Heart left ventricle (tissue), 16 donors: ENCODE data around the gene CCL7. TPM values are rescaled to one million over a fixed set of nuclear protein-coding genes. Genes with fewer than 3 reads are reported as not detected.

ENCODE experiments used
- ATAC-seq, 4 donors: fragments of 200-7000 bp; cut with Tn5 transposase; one replicate each; pipeline ENCODE4 v1.9.1; 2020 to 2022; ENCODE audit warnings: moderate library complexity in 4 of 4, mild to moderate bottlenecking in 3 of 4, moderate number of reproducible peaks in 1 of 4
- DNase-seq, 5 donors: peaks; one replicate each; pipeline ENCODE4 v3.0.0-alpha.2; 2020
- H3K27ac ChIP-seq, 12 donors: fragments of 200-600 bp; sonication (generic) in 4 of 12; one replicate each; pipeline versions ENCODE4 v1.5.0 to v1.8.0; 2016 to 2022; ENCODE audit warnings: mild to moderate bottlenecking in 2 of 12
- H3K27me3 ChIP-seq, 9 donors: fragments of 200-600 bp; sonication (generic) in 2 of 9; one replicate each; pipeline versions ENCODE4 v1.5.1 to v1.8.0; 2016 to 2022; ENCODE audit warnings: mild to moderate bottlenecking in 3 of 9
- H3K36me3 ChIP-seq, 9 donors: fragments of 200-600 bp; sonication (generic) in 2 of 9; one replicate each; pipeline versions ENCODE4 v1.5.0 to v1.8.0; 2018 to 2022; ENCODE audit warnings: mild to moderate bottlenecking in 2 of 9
- H3K4me1 ChIP-seq, 12 donors: fragments of 200-600 bp; sonication (generic) in 4 of 12; one replicate each; pipeline versions ENCODE4 v1.5.0 to v1.8.0; 2016 to 2022; ENCODE audit warnings: mild to moderate bottlenecking in 3 of 12
- H3K4me3 ChIP-seq, 12 donors: fragments of 200-600 bp; sonication (generic) in 4 of 12; one replicate each; pipeline versions ENCODE4 v1.5.0 to v1.8.0; 2017 to 2022; ENCODE audit warnings: mild to moderate bottlenecking in 9 of 12, moderate library complexity in 4 of 12
- H3K9me3 ChIP-seq, 12 donors: fragments of 200-600 bp; sonication (generic) in 4 of 12; one replicate each; pipeline versions ENCODE4 v1.5.0 to v1.8.0; 2016 to 2022; ENCODE audit warnings: mild to moderate bottlenecking in 1 of 12
- CTCF ChIP-seq, 12 donors: fragments of 200-600 bp; sonication (generic) in 4 of 12; IDR thresholded peaks; one replicate each; pipeline versions ENCODE4 v1.5.0 to v1.8.0; 2018 to 2022; ENCODE audit warnings: antibody characterized with exemption in 12 of 12, mild to moderate bottlenecking in 5 of 12
- POLR2A ChIP-seq, 2 donors: fragments of 450-650 bp; IDR thresholded peaks; one replicate each; pipeline ENCODE4 v1.6.1; 2017; ENCODE audit warnings: antibody characterized with exemption in 2 of 2, mild to moderate bottlenecking in 2 of 2, moderate library complexity in 2 of 2
- WGBS, 4 donors: extraction: QIAGEN DNeasy Blood & Tissue Kit in 2 of 4; methylation state at CpG; one replicate each; pipeline versions ENCODE4 v1.1.5 to v1.1.7; 2013 to 2018; 5-methylcytosine and 5-hydroxymethylcytosine counted together
- intact Hi-C, 10 donors: fragments of 100-400 bp; cut with DNase I; formaldehyde crosslinking; loops; one replicate each; pipeline versions ENCODE4 v1.11.1 to v1.14.2; 2022
- polyA plus RNA-seq, 2 donors: library from polyadenylated mRNA; stranded (reverse); fragments of 200-250 nt; gene quantifications; one replicate each; pipeline ENCODE4 v1.2.3, GENCODE V29; 2013
- total RNA-seq, 9 donors: library from RNA; depleted of rRNA in 2 of 9; stranded (reverse); fragments of >200 nt in 2 of 9; fragmentation: NEBNext Ultra II Directional in 3 of 9; extraction: Animal tissue kit (Norgen Biotek cat#: 25700) in 3 of 9; gene quantifications; one replicate each; pipeline versions ENCODE4 v1.1.0 to v1.2.4, GENCODE V29; 2016 to 2023
- donor health status: ischemic (EF 13 %, LVEDD 7.1; RV severe dilation, severe dysfunction).
- donor health status: healthy with polysubstance abuse.
- donor health status: DM: no; HTN: yes; CAD: no.
- donor health status: DM: no; HTN: no; CAD: no.
- donor health status: ischemic (EF 25% LVEDD 6.9; RV normal size, moderate dysfunction).
- donor health status: ischemic (EF 25% LVEDD 5.7; RV mildly dilated, moderate dysfunction).
- donor health status: healthy.
- donor health status: DM: yes; HTN: yes; CAD: no.
- donor health status: ischemic (EF 35%, LVEDD 5.7; RV mildly dilated, moderate dysfunction).
- donor health status: nonischemic (EF 11% LVEDD 7.7; RV severe dilation, severe dysfunction).
- donor health status: DM: yes; HTN: yes; CAD: no.
- donor health status: PGD.
- donor health status: ischemic (EF 29% LVEDD 5.4; RV normal size, mild dysfunction).
- donor health status: nonischemic (EF 23%, LVEDD 6.1; RV moderate dilation, normal function).

The CCL7 gene
- total and polyA plus RNA-seq, 11 donors, result 0.36 to 3.4 TPM; not detected in 9

DNA sequence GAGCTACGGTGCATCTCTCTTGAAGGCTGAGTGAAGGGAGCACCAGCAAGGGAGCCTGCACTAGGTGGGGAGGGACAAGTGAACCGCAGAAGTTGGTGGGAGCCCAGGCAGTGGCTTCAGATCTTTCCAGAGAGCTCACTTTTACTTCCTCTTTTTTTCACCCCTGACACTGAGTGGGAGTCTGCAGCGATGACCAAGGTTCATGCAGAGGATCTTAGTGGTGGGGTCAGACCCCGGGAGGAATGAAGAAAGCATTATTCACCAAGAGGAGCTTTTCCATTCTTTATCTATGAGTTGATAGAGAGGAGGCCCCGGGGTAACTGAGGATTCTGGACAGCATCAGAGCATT, 18.0 kb upstream of the CCL7 start:
- Histone ChIP-seq H3K36me3 (peaks cover 0 to 13% (median 0%) of the 10 kb centered on the region in 9 donors), H3K4me3 (no peak overlapping the region), H3K27me3 (no peaks in the 10 kb centered on the region), H3K27ac (peak overlapping the region; percentile 31 to 94 (median 84)), H3K4me1 (peaks cover 23 to 93% (median 78%) of the 10 kb centered on the region in 12 donors), H3K9me3 (no peaks in the 10 kb centered on the region)
- intact Hi-C loops, result loop anchor here in 6 of 10 donors (1.0 to 10.0 kb wide), 6 partner anchors 17 to 55 kb away; no protein-coding TSS in a partner anchor
- peak in 1 of 5 donors; percentile 56 for DNase-seq
- 24 to 38% (median 31%) methylated on average over 5 of the region's 5 CpGs for WGBS, 4 donors
- no peak for TF ChIP-seq CTCF (IDR thresholded peaks at IDR 0.05)
- TF ChIP-seq POLR2A (IDR thresholded peaks at IDR 0.05), result peak in 1 of 2 donors; percentile 2
- ATAC-seq, result peak in 3 of 4 donors; percentile 17 to 40 (median 35)

- ATAC-seq, result peak; percentile 82 to 92 (median 90)
- TF ChIP-seq POLR2A (IDR thresholded peaks at IDR 0.05) (peak in 1 of 2 donors; percentile 11), CTCF (IDR thresholded peaks at IDR 0.05) (no peak)
- WGBS, 4 donors, result 0 to 10% (median 5%) methylated on average over 6 of the region's 6 CpGs
These were observed 17.4 kb upstream of the CCL7 start for GRCh38 chr17:34252444-34253138.

DNA sequence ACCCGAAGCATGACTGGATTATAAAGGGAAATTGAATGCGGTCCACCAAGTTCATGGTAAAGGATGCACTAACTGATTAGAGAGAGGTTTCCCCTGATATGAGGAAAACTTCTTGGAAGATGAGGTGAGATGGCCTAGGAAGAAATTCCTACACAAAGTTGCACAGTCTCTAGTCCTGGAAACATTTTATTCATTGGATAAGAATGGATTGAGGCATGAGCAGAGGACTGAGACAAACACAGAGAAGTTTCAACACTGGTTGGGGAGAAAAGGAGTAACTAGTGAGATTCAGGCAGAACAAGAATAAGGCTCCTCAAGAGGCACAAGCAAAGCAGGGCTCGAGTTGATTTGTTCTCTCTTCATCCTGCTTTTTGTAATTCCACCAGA, 16.9 kb upstream of the CCL7 start:
- 60 to 72% (median 65%) methylated on average over 3 of the region's 3 CpGs for WGBS, 4 donors
- Histone ChIP-seq H3K9me3 (no peaks in the 10 kb centered on the region), H3K27me3 (no peaks in the 10 kb centered on the region), H3K27ac (peak overlapping the region; percentile 31 to 94 (median 84)), H3K4me3 (no peak overlapping the region), H3K4me1 (peaks cover 23 to 86% (median 78%) of the 10 kb centered on the region in 12 donors), H3K36me3 (peaks cover 0 to 13% (median 0%) of the 10 kb centered on the region in 9 donors)
- TF ChIP-seq POLR2A (IDR thresholded peaks at IDR 0.05) (no peak), CTCF (IDR thresholded peaks at IDR 0.05) (no peak)
- intact Hi-C loops, result loop anchor here in 6 of 10 donors (2.0 to 10.0 kb wide), 5 partner anchors 48 to 54 kb away; no protein-coding TSS in a partner anchor
- ATAC-seq (no peak), DNase-seq (no peak)

More at GRCh38 chr17:34252444-34253138, 17.4 kb upstream of the CCL7 start:
- no peaks in the 10 kb centered on the region for H3K9me3 ChIP-seq
- peak overlapping the region; percentile 31 to 94 (median 84) for H3K27ac ChIP-seq
- peaks cover 23 to 89% (median 78%) of the 10 kb centered on the region in 12 donors for H3K4me1 ChIP-seq
- intact Hi-C loops, result loop anchor here in 6 of 10 donors (1.0 to 10.0 kb wide), 6 partner anchors 17 to 54 kb away; no protein-coding TSS in a partner anchor
- no peak overlapping the region for H3K4me3 ChIP-seq
- DNase-seq, result peak; percentile 94 to 98 (median 96)
- no peaks in the 10 kb centered on the region for H3K27me3 ChIP-seq
- H3K36me3 ChIP-seq, result peaks cover 0 to 13% (median 0%) of the 10 kb centered on the region in 9 donors

DNA sequence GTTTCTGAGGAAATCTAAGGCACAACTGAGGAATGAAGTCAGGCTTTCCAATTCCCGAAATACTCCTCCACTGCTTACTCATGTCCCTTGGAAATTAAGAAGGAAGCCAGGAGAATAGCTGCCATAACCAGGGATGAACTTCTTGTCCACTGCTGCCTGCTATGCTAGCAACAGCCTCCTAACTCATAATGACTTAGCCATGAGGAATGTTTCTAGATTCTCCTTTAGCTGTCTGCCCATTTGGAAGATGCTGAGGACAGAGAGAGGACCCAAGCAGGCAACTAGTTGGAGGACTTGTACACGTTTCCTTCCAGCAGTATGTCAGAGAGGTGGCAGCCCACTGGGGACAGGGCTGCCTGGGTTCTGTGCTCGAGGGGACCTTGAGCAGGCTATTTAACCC, 15.9 kb upstream of the CCL7 start:
- intact Hi-C loops, result loop anchor here in 7 of 10 donors (2.0 to 10.0 kb wide), 5 partner anchors 19 to 53 kb away; no protein-coding TSS in a partner anchor
- peaks cover 23 to 80% (median 72%) of the 10 kb centered on the region in 12 donors for H3K4me1 ChIP-seq
- TF ChIP-seq CTCF (IDR thresholded peaks at IDR 0.05) (no peak), POLR2A (IDR thresholded peaks at IDR 0.05) (no peak)

More for the DNA sequence above, 15.9 kb upstream of the CCL7 start:
- ATAC-seq (peak; percentile 14 to 54 (median 50)), DNase-seq (no peak)
- Histone ChIP-seq H3K27me3 (no peaks in the 10 kb centered on the region), H3K4me3 (peak overlapping the region in 4 of 12 donors; percentile 52 to 65 (median 60)), H3K9me3 (no peaks in the 10 kb centered on the region), H3K36me3 (peaks cover 0 to 13% (median 0%) of the 10 kb centered on the region in 9 donors), H3K27ac (peak overlapping the region in 11 of 12 donors; percentile 72 to 94 (median 84))
- 20 to 44% (median 41%) methylated on average over 3 of the region's 3 CpGs for WGBS, 4 donors
